MM.1S (cell line): ENCODE measurements around the gene VTN.

Experiments used
- DNase-seq: peaks from one replicate; pipeline ENCODE4 v3.0.0-alpha.2; 2015
- H2AFZ ChIP-seq: fragments of 300-600 bp; sonication (generic); 2 replicates; pipeline ENCODE4 v1.6.0; 2016; ENCODE audit warnings: antibody characterized with exemption, low read length
- H3F3A ChIP-seq: fragments of 300-600 bp; sonication (generic); 2 replicates; pipeline ENCODE4 v1.6.1; 2016; ENCODE audit warnings: mild to moderate bottlenecking, antibody characterized with exemption, low read length, moderate library complexity, mixed read lengths; ENCODE audit not compliant: insufficient read depth
- H3K27ac ChIP-seq: fragments of 300-600 bp; sonication (generic); 2 replicates; pipeline ENCODE4 v1.5.1; 2016; ENCODE audit warnings: mild to moderate bottlenecking, low read length
- H3K27me3 ChIP-seq: fragments of 300-600 bp; sonication (generic); replicated peaks from 2 replicates; pipeline ENCODE4 v1.6.0; 2016; ENCODE audit warnings: low read length; ENCODE audit not compliant: insufficient read depth
- H3K36me3 ChIP-seq: fragments of 300-600 bp; sonication (generic); replicated peaks from 2 replicates; pipeline ENCODE4 v1.6.1; 2016; ENCODE audit warnings: mild to moderate bottlenecking, low read length, mixed read lengths; ENCODE audit not compliant: insufficient read depth
- H3K4me1 ChIP-seq: fragments of 300-600 bp; sonication (generic); 2 replicates; pipeline ENCODE4 v1.6.1; 2016; ENCODE audit warnings: low read length, mixed read lengths
- H3K4me2 ChIP-seq: fragments of 300-600 bp; sonication (generic); 2 replicates; pipeline ENCODE4 v1.6.0; 2016; ENCODE audit warnings: low read depth, low read length
- H3K4me3 ChIP-seq: fragments of 300-600 bp; sonication (generic); 2 replicates; pipeline ENCODE4 v1.5.1; 2016; ENCODE audit warnings: low read length, mixed read lengths
- H3K79me2 ChIP-seq: fragments of 300-600 bp; sonication (generic); 2 replicates; pipeline ENCODE4 v1.6.1; 2016; ENCODE audit warnings: mixed run types, low read length, mixed read lengths
- H3K9ac ChIP-seq: fragments of 300-600 bp; sonication (generic); 2 replicates; pipeline ENCODE4 v1.6.1; 2016; ENCODE audit warnings: low read length, mixed read lengths
- H3K9me2 ChIP-seq: fragments of 300-600 bp; sonication (generic); replicated peaks from 2 replicates; pipeline ENCODE4 v1.6.1; 2016; ENCODE audit warnings: mild to moderate bottlenecking, low read length, mixed read lengths; ENCODE audit not compliant: insufficient read depth
- H3K9me3 ChIP-seq: fragments of 300-600 bp; sonication (generic); replicated peaks from 2 replicates; pipeline ENCODE4 v1.6.1; 2016; ENCODE audit warnings: mild to moderate bottlenecking, low read length, mixed read lengths; ENCODE audit not compliant: insufficient read depth
- H4K20me1 ChIP-seq: fragments of 300-600 bp; sonication (generic); 2 replicates; pipeline ENCODE4 v1.6.1; 2016; ENCODE audit warnings: mild to moderate bottlenecking, low read length, moderate library complexity, mixed read lengths; ENCODE audit not compliant: insufficient read depth
- CTCF ChIP-seq: fragments of 300-600 bp; sonication (generic); IDR thresholded peaks from 2 replicates; pipeline ENCODE4 v1.5.1; 2016; ENCODE audit warnings: antibody characterized with exemption, low read length, mixed read lengths
- EZH2 ChIP-seq: fragments of 300-600 bp; sonication (generic); optimal IDR thresholded peaks from 2 replicates; pipeline ENCODE3; 2017; ENCODE audit warnings: low read depth, mild to moderate bottlenecking, antibody characterized with exemption, low read length, mixed read lengths
- EZH2phosphoT487 ChIP-seq: fragments of 300-600 bp; sonication (generic); IDR thresholded peaks from 2 replicates; pipeline ENCODE4 v1.6.1; 2018; ENCODE audit warnings: antibody characterized with exemption, low read length

Gene VTN

GRCh38 chr17:28402844-28403243 lies 32.7 kb upstream of the VTN start:
- no peaks in the 10 kb centered on the region for H3K79me2 ChIP-seq
- H2AFZ ChIP-seq: no peak overlapping the region
- no peaks in the 10 kb centered on the region for H3K9me2 ChIP-seq
- no peak for DNase-seq
- H3K4me2 ChIP-seq: no peak overlapping the region
- no peaks in the 10 kb centered on the region for H3K4me1 ChIP-seq
- no peaks in the 10 kb centered on the region for H3K9me3 ChIP-seq
- no peak overlapping the region for H3K4me3 ChIP-seq
- H3K36me3 ChIP-seq: no peaks in the 10 kb centered on the region
- TF ChIP-seq EZH2 (no peak), CTCF (no peak), EZH2phosphoT487 (no peak)
- H3K27me3 ChIP-seq: peaks cover 5% of the 10 kb centered on the region; the same call in 1 of the 2 replicates
- no peaks in the 10 kb centered on the region for H3F3A ChIP-seq
- no peaks in the 10 kb centered on the region for H4K20me1 ChIP-seq
- no peak overlapping the region for H3K9ac ChIP-seq
- no peak overlapping the region for H3K27ac ChIP-seq

GRCh38 chr17:28402224-28402630 lies 32.1 kb upstream of the VTN start:
- no peaks in the 10 kb centered on the region for H3K36me3 ChIP-seq
- no peak overlapping the region for H3K4me3 ChIP-seq
- H3K4me1 ChIP-seq: no peaks in the 10 kb centered on the region
- H2AFZ ChIP-seq: no peak overlapping the region
- H4K20me1 ChIP-seq: no peaks in the 10 kb centered on the region
- no peaks in the 10 kb centered on the region for H3F3A ChIP-seq
- no peaks in the 10 kb centered on the region for H3K79me2 ChIP-seq
- no peaks in the 10 kb centered on the region for H3K9me2 ChIP-seq
- no peak overlapping the region for H3K27ac ChIP-seq
- no peak overlapping the region for H3K4me2 ChIP-seq
- peaks cover 5% of the 10 kb centered on the region; the same call in 1 of the 2 replicates for H3K27me3 ChIP-seq
- DNase-seq: no peak
- no peaks in the 10 kb centered on the region for H3K9me3 ChIP-seq
- TF ChIP-seq EZH2: no peak
- TF ChIP-seq CTCF: no peak
- TF ChIP-seq EZH2phosphoT487: no peak
- H3K9ac ChIP-seq: no peak overlapping the region

GRCh38 chr17:28399808-28400207 lies 29.7 kb upstream of the VTN start:
- no peaks in the 10 kb centered on the region for H3K27me3 ChIP-seq
- no peak overlapping the region for H3K27ac ChIP-seq
- H4K20me1 ChIP-seq: no peaks in the 10 kb centered on the region
- H3K4me1 ChIP-seq: no peaks in the 10 kb centered on the region
- no peaks in the 10 kb centered on the region for H3F3A ChIP-seq
- H3K36me3 ChIP-seq: no peaks in the 10 kb centered on the region
- no peak for TF ChIP-seq EZH2phosphoT487
- no peak for TF ChIP-seq EZH2
- no peak for TF ChIP-seq CTCF
- H3K79me2 ChIP-seq: no peaks in the 10 kb centered on the region
- no peaks in the 10 kb centered on the region for H3K9me3 ChIP-seq
- H3K9me2 ChIP-seq: no peaks in the 10 kb centered on the region
- no peak overlapping the region for H2AFZ ChIP-seq
- no peak overlapping the region for H3K4me3 ChIP-seq
- H3K4me2 ChIP-seq: no peak overlapping the region
- H3K9ac ChIP-seq: no peak overlapping the region
- no peak for DNase-seq
